WTC11 (cell line): ENCODE data around the gene TMEM154. TPM values are rescaled to one million over a fixed set of nuclear protein-coding genes. Genes with fewer than 3 reads are reported as not detected.

Source experiments
- ATAC-seq: fragments of 200-7000 bp; cut with Tn5 transposase; 2 replicates; pipeline ENCODE4 v1.10.0; 2021; ENCODE audit warnings: mild to moderate bottlenecking, moderate library complexity
- CTCF ChIA-PET: fragments of 300-600 bp; sonication (Branson Sonifier 250); formaldehyde crosslinking; loops from one replicate; lab custom pipeline; 2021; ENCODE audit warnings: antibody characterized with exemption; lab: Charles Lee
- POLR2A ChIA-PET: fragments of 350-600 bp; sonication (Branson Sonifier 250); formaldehyde crosslinking; loops from one replicate; lab custom pipeline; 2021; ENCODE audit warnings: antibody characterized with exemption; lab: Charles Lee
- DNase-seq: peaks from one replicate; pipeline ENCODE4 v3.0.0; 2021; ENCODE audit warnings: low spot score
- H3K27ac Mint-ChIP-seq: 2 replicates; pipeline ENCODE4 v1.8.0; 2021; ENCODE audit warnings: mixed read lengths
- H3K27me3 Mint-ChIP-seq: 2 replicates; pipeline ENCODE4 v1.8.0; 2021; ENCODE audit warnings: low read depth, mild to moderate bottlenecking, moderate library complexity, mixed read lengths
- H3K36me3 Mint-ChIP-seq: 2 replicates; pipeline ENCODE4 v1.8.0; 2021; ENCODE audit warnings: mixed read lengths
- H3K4me1 Mint-ChIP-seq: 2 replicates; pipeline ENCODE4 v1.8.0; 2022; ENCODE audit warnings: mixed read lengths
- H3K4me3 Mint-ChIP-seq: 2 replicates; pipeline ENCODE4 v1.8.0; 2021; ENCODE audit warnings: mild to moderate bottlenecking, moderate library complexity, mixed read lengths
- H3K9me3 Mint-ChIP-seq: 2 replicates; pipeline ENCODE4 v1.8.0; 2021; ENCODE audit warnings: mixed read lengths
- ATF2 ChIP-seq: sonication (generic); formaldehyde crosslinking; IDR thresholded peaks from 2 replicates; pipeline ENCODE4 v1.8.1; 2022; ENCODE audit warnings: low read depth, missing genetic modification reagents, borderline replicate concordance
- CDX4 ChIP-seq: fragments of 250-450 bp; sonication (Bioruptor Pico); IDR thresholded peaks from 2 replicates; pipeline ENCODE4 v1.9.0; 2021; ENCODE audit warnings: moderate library complexity, mild to moderate bottlenecking, inconsistent platforms, borderline replicate concordance
- CREM ChIP-seq: sonication (generic); formaldehyde crosslinking; IDR thresholded peaks from 2 replicates; pipeline ENCODE4 v1.8.1; 2022; ENCODE audit warnings: mild to moderate bottlenecking, missing genetic modification reagents, moderate library complexity
- FOXP4 ChIP-seq: sonication (generic); formaldehyde crosslinking; IDR thresholded peaks from 2 replicates; pipeline ENCODE4 v1.8.0; 2022; ENCODE audit warnings: mild to moderate bottlenecking, missing genetic modification reagents
- HMGA2 ChIP-seq: fragments of 250-450 bp; sonication (Bioruptor Pico); IDR thresholded peaks from 2 replicates; pipeline ENCODE4 v1.4.0; 2021; ENCODE audit warnings: mild to moderate bottlenecking, moderate library complexity
- IRF2 ChIP-seq: sonication (generic); formaldehyde crosslinking; IDR thresholded peaks from 2 replicates; pipeline ENCODE4 v1.8.0; 2022; ENCODE audit warnings: low read depth, missing genetic modification reagents, borderline replicate concordance
- MAX ChIP-seq: sonication (generic); formaldehyde crosslinking; IDR thresholded peaks from 2 replicates; pipeline ENCODE4 v1.8.0; 2022; ENCODE audit warnings: mild to moderate bottlenecking, missing genetic modification reagents
- MYBL2 ChIP-seq: sonication (generic); formaldehyde crosslinking; IDR thresholded peaks from 2 replicates; pipeline ENCODE4 v1.8.1; 2023; ENCODE audit warnings: mild to moderate bottlenecking, moderate library complexity, missing genetic modification reagents
- NFATC4 ChIP-seq: fragments of 250-450 bp; sonication (Bioruptor Pico); IDR thresholded peaks from 2 replicates; pipeline ENCODE4 v1.9.0; 2021; ENCODE audit warnings: mild to moderate bottlenecking
- NFYB ChIP-seq: sonication (generic); formaldehyde crosslinking; conservative IDR thresholded peaks from 2 replicates; pipeline ENCODE4 v1.8.0; 2022; ENCODE audit warnings: low read depth, missing genetic modification reagents
- OVOL2 ChIP-seq: fragments of 250-450 bp; sonication (Bioruptor Pico); IDR thresholded peaks from 2 replicates; pipeline ENCODE4 v1.9.0; 2021; ENCODE audit warnings: mild to moderate bottlenecking, borderline replicate concordance
- STAT6 ChIP-seq: sonication (generic); formaldehyde crosslinking; conservative IDR thresholded peaks from 2 replicates; pipeline ENCODE4 v1.8.1; 2023; ENCODE audit warnings: mild to moderate bottlenecking, low read depth, missing genetic modification reagents, moderate library complexity
- TP53 ChIP-seq: sonication (generic); formaldehyde crosslinking; IDR thresholded peaks from 2 replicates; pipeline ENCODE4 v1.8.1; 2023; ENCODE audit warnings: mild to moderate bottlenecking, missing genetic modification reagents
- USF1 ChIP-seq: sonication (generic); formaldehyde crosslinking; IDR thresholded peaks from 2 replicates; pipeline ENCODE4 v1.8.0; 2022; ENCODE audit warnings: mild to moderate bottlenecking, missing genetic modification reagents
- ZBTB21 ChIP-seq: sonication (generic); formaldehyde crosslinking; IDR thresholded peaks from 2 replicates; pipeline ENCODE4 v1.8.1; 2023; ENCODE audit warnings: mild to moderate bottlenecking, missing genetic modification reagents, borderline replicate concordance
- ZNF121 ChIP-seq: sonication (generic); formaldehyde crosslinking; IDR thresholded peaks from 2 replicates; pipeline ENCODE4 v1.8.0; 2023; ENCODE audit warnings: missing genetic modification reagents
- ZNF317 ChIP-seq: sonication (generic); formaldehyde crosslinking; IDR thresholded peaks from 2 replicates; pipeline ENCODE4 v1.8.1; 2023; ENCODE audit warnings: low read depth, mild to moderate bottlenecking, moderate library complexity, missing genetic modification reagents, borderline replicate concordance
- ZSCAN18 ChIP-seq: fragments of 250-450 bp; sonication (Bioruptor Pico); IDR thresholded peaks from 2 replicates; pipeline ENCODE4 v2.1.2; 2022; ENCODE audit warnings: mild to moderate bottlenecking, moderate library complexity
- total RNA-seq: library from RNA; stranded (reverse); gene quantifications from 3 replicates; pipeline ENCODE4 v1.2.3, GENCODE V29; 2021

The TMEM154 gene
- total RNA-seq, 1 experiment from 2014 or later = 2.1 TPM

GRCh38 chr4:152727784-152728183 is 48.0 kb upstream of the TMEM154 start:
- DNase-seq = no peak
- no peak for ATAC-seq
- no peak overlapping the region for H3K4me3 Mint-ChIP-seq
- H3K9me3 Mint-ChIP-seq = peaks cover 12% of the 10 kb centered on the region
- H3K27ac Mint-ChIP-seq = no peak overlapping the region
- CTCF ChIA-PET = interaction anchor here (0.6 to 1.3 kb wide), 2 partner anchors 227 to 273 kb away, joined by 3 to 4 read pairs; no protein-coding TSS in a partner anchor
- H3K4me1 Mint-ChIP-seq = no peaks in the 10 kb centered on the region
- POLR2A ChIA-PET = interaction anchor here (0.7 kb wide), 1 partner anchor 60 kb away, joined by 3 read pairs; no protein-coding TSS in a partner anchor
- H3K27me3 Mint-ChIP-seq = peaks cover 8% of the 10 kb centered on the region
- no peaks in the 10 kb centered on the region for H3K36me3 Mint-ChIP-seq
- TF ChIP-seq MAX (no peak), IRF2 (CRISPR knock-in tag) (no peak), ATF2 (CRISPR knock-in tag) (no peak)
- TF ChIP-seq, all 79 proteins: peak for 0

- H3K9me3 Mint-ChIP-seq = peaks cover 12% of the 10 kb centered on the region
- TF ChIP-seq MYBL2 (no peak), ATF2 (CRISPR knock-in tag) (no peak), FOXP4 (no peak), MAX (no peak), CDX4 (CRISPR knock-in tag) (no peak), NFYB (no peak), NFATC4 (no peak), ZNF317 (CRISPR knock-in tag) (no peak), OVOL2 (CRISPR knock-in tag) (no peak), ZBTB21 (CRISPR knock-in tag) (no peak), USF1 (no peak), TP53 (no peak), ZSCAN18 (CRISPR knock-in tag) (no peak), HMGA2 (CRISPR knock-in tag) (no peak), ZNF121 (CRISPR knock-in tag) (no peak), CREM (CRISPR knock-in tag) (no peak), STAT6 (CRISPR knock-in tag) (no peak)
- POLR2A ChIA-PET = no interaction called here
- H3K27ac Mint-ChIP-seq = no peak overlapping the region
- no peak for ATAC-seq
- peaks cover 8% of the 10 kb centered on the region for H3K27me3 Mint-ChIP-seq
- no peaks in the 10 kb centered on the region for H3K36me3 Mint-ChIP-seq
- CTCF ChIA-PET = no interaction called here
- H3K4me3 Mint-ChIP-seq = no peak overlapping the region
- DNase-seq = no peak
- H3K4me1 Mint-ChIP-seq = peaks cover 12% of the 10 kb centered on the region
Observed at GRCh38 chr4:152724494-152724893, 44.7 kb upstream of the TMEM154 start.
